HEK293 (cell line): Measurements from ENCODE around the gene DIP2B.

Source experiments
- CTCF ChIA-PET: fragments of 350-600 bp; formaldehyde crosslinking; extraction: SDS; loops from one replicate; lab custom pipeline; 2021; ENCODE audit warnings: antibody characterized with exemption; lab: Yijun Ruan, JAX
- POLR2A ChIA-PET: fragments of 300-600 bp; formaldehyde crosslinking; extraction: SDS; loops from one replicate; lab custom pipeline; 2020; ENCODE audit warnings: antibody characterized with exemption, inconsistent platforms; lab: Yijun Ruan, JAX
- H3K27ac ChIP-seq: fragments of 200-500 bp; sonication (Bioruptor generic); 2 replicates; pipeline ENCODE4 v1.5.1; 2014; ENCODE audit warnings: low read depth, low read length, control low read depth, inconsistent platforms; ENCODE audit errors: extremely low read depth
- H3K36me3 ChIP-seq, 2 experiments: fragments of 200-500 bp in 1 of 2; sonication (Bioruptor generic) in 1 of 2; 1 replicate in 1 of 2; 2 replicates in 1 of 2; pipeline ENCODE4 v1.5.1; 2014 to 2017; ENCODE audit warnings: inconsistent platforms in 2 of 2, low read length in 2 of 2; ENCODE audit not compliant: control insufficient read depth in 2 of 2, insufficient read depth in 1 of 2
- H3K4me1 ChIP-seq: fragments of 200-500 bp; sonication (Bioruptor generic); 2 replicates; pipeline ENCODE4 v1.5.1; 2014; ENCODE audit warnings: mild to moderate bottlenecking, low read length, inconsistent platforms; ENCODE audit not compliant: control insufficient read depth, insufficient read depth
- H3K4me3 ChIP-seq: 2 replicates; pipeline ENCODE4 v1.5.1; 2011; ENCODE audit warnings: low read depth, mild to moderate bottlenecking, control low read depth, low read length, moderate library complexity
- H3K9me3 ChIP-seq: fragments of 200-500 bp; sonication (Bioruptor generic); 2 replicates; pipeline ENCODE4 v1.5.1; 2014; ENCODE audit warnings: low read depth, low read length, inconsistent platforms; ENCODE audit not compliant: control insufficient read depth, insufficient read depth
- GFI1B ChIP-seq: fragments of 450-650 bp; formaldehyde crosslinking; IDR thresholded peaks from 2 replicates; pipeline ENCODE4 v1.5.1; 2016; ENCODE audit warnings: missing biosample characterization, missing genetic modification characterization
- HOXC10 ChIP-seq: sonication (generic); formaldehyde crosslinking; IDR thresholded peaks from 2 replicates; pipeline ENCODE4 v1.8.1; 2023; ENCODE audit warnings: mild to moderate bottlenecking, missing genetic modification reagents
- HOXD13 ChIP-seq: sonication (generic); formaldehyde crosslinking; IDR thresholded peaks from 2 replicates; pipeline ENCODE4 v1.8.0; 2022; ENCODE audit warnings: missing genetic modification reagents, borderline replicate concordance
- SP7 ChIP-seq: fragments of 450-650 bp; formaldehyde crosslinking; IDR thresholded peaks from 2 replicates; pipeline ENCODE4 v1.5.1; 2016; ENCODE audit warnings: missing biosample characterization, missing genetic modification characterization
- ZBTB44 ChIP-seq: fragments of 450-650 bp; IDR thresholded peaks from 2 replicates; pipeline ENCODE4 v1.5.1; 2018; ENCODE audit warnings: missing biosample characterization, mild to moderate bottlenecking, missing genetic modification characterization
- ZFP41 ChIP-seq: fragments of 450-650 bp; formaldehyde crosslinking; IDR thresholded peaks from 2 replicates; pipeline ENCODE4 v1.5.1; 2016; ENCODE audit warnings: missing biosample characterization, missing genetic modification characterization, borderline replicate concordance
- ZFP69B ChIP-seq: fragments of 450-650 bp; formaldehyde crosslinking; IDR thresholded peaks from 2 replicates; pipeline ENCODE4 v1.5.1; 2016; ENCODE audit warnings: missing biosample characterization, missing genetic modification characterization
- ZNF112 ChIP-seq: fragments of 450-650 bp; formaldehyde crosslinking; IDR thresholded peaks from 2 replicates; pipeline ENCODE4 v1.5.0; 2017; ENCODE audit warnings: missing biosample characterization, missing genetic modification characterization
- ZNF146 ChIP-seq: fragments of 450-650 bp; formaldehyde crosslinking; IDR thresholded peaks from 2 replicates; pipeline ENCODE4 v1.5.1; 2016; ENCODE audit warnings: missing biosample characterization, missing genetic modification characterization
- ZNF214 ChIP-seq: fragments of 450-650 bp; formaldehyde crosslinking; IDR thresholded peaks from 2 replicates; pipeline ENCODE4 v1.5.1; 2017; ENCODE audit warnings: missing biosample characterization, mild to moderate bottlenecking, missing genetic modification characterization, borderline replicate concordance
- ZNF37A ChIP-seq: fragments of 450-650 bp; IDR thresholded peaks from 2 replicates; pipeline ENCODE4 v1.5.1; 2018; ENCODE audit warnings: missing biosample characterization, missing genetic modification characterization
- ZNF529 ChIP-seq: fragments of 450-650 bp; formaldehyde crosslinking; IDR thresholded peaks from 2 replicates; pipeline ENCODE4 v1.5.1; 2017; ENCODE audit warnings: missing genetic modification characterization, missing biosample characterization; ENCODE audit not compliant: insufficient replicate concordance
- ZNF544 ChIP-seq: fragments of 450-650 bp; formaldehyde crosslinking; IDR thresholded peaks from 2 replicates; pipeline ENCODE4 v1.5.0; 2017; ENCODE audit warnings: missing biosample characterization, missing genetic modification characterization
- ZNF548 ChIP-seq: fragments of 450-650 bp; formaldehyde crosslinking; IDR thresholded peaks from 2 replicates; pipeline ENCODE4 v1.5.1; 2016; ENCODE audit warnings: missing biosample characterization, missing genetic modification characterization
- ZNF558 ChIP-seq: fragments of 450-650 bp; formaldehyde crosslinking; IDR thresholded peaks from 2 replicates; pipeline ENCODE4 v1.5.1; 2016; ENCODE audit warnings: missing biosample characterization, missing genetic modification characterization
- ZNF658 ChIP-seq: fragments of 450-650 bp; formaldehyde crosslinking; IDR thresholded peaks from 2 replicates; pipeline ENCODE4; 2016; ENCODE audit warnings: missing biosample characterization, missing genetic modification characterization
- ZNF791 ChIP-seq: fragments of 450-650 bp; formaldehyde crosslinking; IDR thresholded peaks from 2 replicates; pipeline ENCODE4 v1.5.1; 2016; ENCODE audit warnings: missing biosample characterization, missing genetic modification characterization
- ZNF830 ChIP-seq: fragments of 450-650 bp; IDR thresholded peaks from 2 replicates; pipeline ENCODE4 v1.5.0; 2018; ENCODE audit warnings: missing biosample characterization, missing genetic modification characterization, low read depth, mild to moderate bottlenecking, moderate library complexity
- ZSCAN16 ChIP-seq: fragments of 450-650 bp; formaldehyde crosslinking; IDR thresholded peaks from 2 replicates; pipeline ENCODE4 v1.5.1; 2016; ENCODE audit warnings: missing biosample characterization, missing genetic modification characterization
- TF ChIP-seq, protein P1 (sequence below): fragments of 450-650 bp; formaldehyde crosslinking; IDR thresholded peaks from 2 replicates; pipeline ENCODE4 v1.5.1; 2016; ENCODE audit warnings: missing biosample characterization, missing genetic modification characterization

Gene DIP2B

GRCh38 chr12:50715174-50715573 lies 210.4 kb downstream of the DIP2B start:
- Histone ChIP-seq H3K4me3 (no peak overlapping the region), H3K4me1 (no peaks in the 10 kb centered on the region), H3K9me3 (no peaks in the 10 kb centered on the region), H3K36me3 (peaks cover 0 to 30% of the 10 kb centered on the region in 2 experiments), H3K27ac (no peak overlapping the region)
- TF ChIP-seq ZBTB44 (no peak), ZSCAN16 (tag by site-specific recombination) (no peak), GFI1B (no peak), HOXC10 (CRISPR knock-in tag) (no peak), ZNF529 (tag by site-specific recombination) (no peak), ZNF548 (tag by site-specific recombination) (no peak), ZNF658 (tag by site-specific recombination) (no peak), ZFP41 (tag by site-specific recombination) (no peak), ZNF558 (tag by site-specific recombination) (no peak), ZNF791 (tag by site-specific recombination) (no peak), ZNF146 (no peak), ZNF112 (tag by site-specific recombination) (no peak), ZNF37A (tag by site-specific recombination) (no peak), SP7 (no peak), ZNF830 (tag by site-specific recombination) (no peak), HOXD13 (no peak), ZNF544 (tag by site-specific recombination) (no peak)
- ChIA-PET POLR2A (no interaction called here), CTCF (interaction anchor here (0.6 kb wide), 1 partner anchor 23 kb away, joined by 4 read pairs; no protein-coding TSS in a partner anchor)

- CTCF ChIA-PET, result no interaction called here
- POLR2A ChIA-PET, result no interaction called here
- no peak for TF ChIP-seq ZNF214
- no peaks in the 10 kb centered on the region for H3K4me1 ChIP-seq
- H3K9me3 ChIP-seq, result no peaks in the 10 kb centered on the region
- peaks cover 4 to 47% of the 10 kb centered on the region in 2 experiments for H3K36me3 ChIP-seq
- no peak overlapping the region for H3K27ac ChIP-seq
- H3K4me3 ChIP-seq, result no peak overlapping the region
Measured at GRCh38 chr12:50718760-50719159, 214.0 kb downstream of the DIP2B start.

DNA sequence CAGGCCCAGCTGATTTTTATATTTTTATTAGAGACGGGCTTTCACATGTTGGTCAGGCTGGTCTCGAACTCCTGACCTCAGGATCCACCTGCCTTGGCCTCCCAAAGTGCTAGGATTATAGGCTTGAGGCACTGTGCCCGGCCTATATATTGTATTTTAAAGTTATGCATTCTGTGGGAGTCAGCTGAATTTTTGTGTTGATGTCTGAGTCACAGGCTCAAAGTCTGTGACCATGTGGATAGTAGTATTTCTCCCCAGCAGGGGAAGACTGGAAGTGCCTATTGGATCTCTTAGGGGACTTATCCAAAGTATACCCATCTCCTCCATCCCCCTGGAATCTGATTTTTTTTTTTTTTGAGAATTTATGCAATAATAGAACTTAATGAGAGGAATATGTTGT lies 215.3 kb downstream of the DIP2B start:
- peaks cover 4 to 50% of the 10 kb centered on the region in 2 experiments for H3K36me3 ChIP-seq
- POLR2A ChIA-PET, result no interaction called here

More for the DNA sequence above, 215.3 kb downstream of the DIP2B start:
- Histone ChIP-seq H3K4me1 (peaks cover 4% of the 10 kb centered on the region), H3K27ac (no peak overlapping the region), H3K9me3 (no peaks in the 10 kb centered on the region), H3K4me3 (no peak overlapping the region)
- CTCF ChIA-PET, result interaction anchor here (2.5 kb wide), 1 partner anchor 15 kb away, joined by 12 read pairs; no protein-coding TSS in a partner anchor
- TF ChIP-seq, protein P1, sequence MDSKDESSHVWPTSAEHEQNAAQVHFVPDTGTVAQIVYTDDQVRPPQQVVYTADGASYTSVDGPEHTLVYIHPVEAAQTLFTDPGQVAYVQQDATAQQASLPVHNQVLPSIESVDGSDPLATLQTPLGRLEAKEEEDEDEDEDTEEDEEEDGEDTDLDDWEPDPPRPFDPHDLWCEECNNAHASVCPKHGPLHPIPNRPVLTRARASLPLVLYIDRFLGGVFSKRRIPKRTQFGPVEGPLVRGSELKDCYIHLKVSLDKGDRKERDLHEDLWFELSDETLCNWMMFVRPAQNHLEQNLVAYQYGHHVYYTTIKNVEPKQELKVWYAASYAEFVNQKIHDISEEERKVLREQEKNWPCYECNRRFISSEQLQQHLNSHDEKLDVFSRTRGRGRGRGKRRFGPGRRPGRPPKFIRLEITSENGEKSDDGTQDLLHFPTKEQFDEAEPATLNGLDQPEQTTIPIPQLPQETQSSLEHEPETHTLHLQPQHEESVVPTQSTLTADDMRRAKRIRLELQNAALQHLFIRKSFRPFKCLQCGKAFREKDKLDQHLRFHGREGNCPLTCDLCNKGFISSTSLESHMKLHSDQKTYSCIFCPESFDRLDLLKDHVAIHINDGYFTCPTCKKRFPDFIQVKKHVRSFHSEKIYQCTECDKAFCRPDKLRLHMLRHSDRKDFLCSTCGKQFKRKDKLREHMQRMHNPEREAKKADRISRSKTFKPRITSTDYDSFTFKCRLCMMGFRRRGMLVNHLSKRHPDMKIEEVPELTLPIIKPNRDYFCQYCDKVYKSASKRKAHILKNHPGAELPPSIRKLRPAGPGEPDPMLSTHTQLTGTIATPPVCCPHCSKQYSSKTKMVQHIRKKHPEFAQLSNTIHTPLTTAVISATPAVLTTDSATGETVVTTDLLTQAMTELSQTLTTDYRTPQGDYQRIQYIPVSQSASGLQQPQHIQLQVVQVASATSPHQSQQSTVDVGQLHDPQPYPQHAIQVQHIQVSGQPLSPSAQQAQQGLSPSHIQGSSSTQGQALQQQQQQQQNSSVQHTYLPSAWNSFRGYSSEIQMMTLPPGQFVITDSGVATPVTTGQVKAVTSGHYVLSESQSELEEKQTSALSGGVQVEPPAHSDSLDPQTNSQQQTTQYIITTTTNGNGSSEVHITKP, result peak; percentile 90
- TF ChIP-seq ZFP69B (tag by site-specific recombination), result no peak
